ENCODE data around the gene SCP2. TPM values are rescaled to one million over a fixed set of nuclear protein-coding genes. Genes with fewer than 3 reads are reported as not detected.

Gene SCP2
- total RNA-seq, 2 donors from 2014 or later = 69.3 to 99.4 TPM

DNA sequence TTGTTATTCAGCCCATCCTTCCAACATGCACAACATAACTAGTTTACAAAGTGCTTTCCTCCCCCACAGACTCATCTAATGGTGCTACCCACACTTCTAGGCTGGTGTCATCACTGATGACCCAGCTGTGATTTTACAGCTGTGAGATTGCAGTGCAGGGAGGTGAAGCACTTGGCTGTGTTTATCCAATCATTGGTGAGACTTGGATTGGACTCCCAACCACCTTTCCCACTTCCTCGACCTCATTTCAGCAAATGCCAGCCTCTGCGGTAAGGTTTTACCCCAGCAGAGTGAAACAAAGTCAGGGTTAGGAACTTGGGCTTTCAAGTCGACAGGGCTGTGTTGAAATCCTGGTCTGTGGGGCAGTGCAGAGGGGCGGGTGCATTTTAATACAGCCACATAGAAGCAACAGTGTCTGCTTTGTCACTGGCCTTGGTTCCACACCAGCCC, 27.6 kb upstream of the SCP2 start:
- Histone ChIP-seq H3K9ac (ENCODE audit: extremely low read depth, low read length, poor library complexity, severe bottlenecking) (no peak overlapping the region), H3K27ac (ENCODE audit: low read depth, low read length) (no peak overlapping the region), H3K4me1 (ENCODE audit: control insufficient read depth, insufficient read depth, low read length) (no peaks in the 10 kb centered on the region), H3K27me3 (ENCODE audit: control insufficient read depth, insufficient read depth, low read length, poor library complexity, severe bottlenecking) (no peaks in the 10 kb centered on the region), H3K9me3 (ENCODE audit: control insufficient read depth, low read length) (no peaks in the 10 kb centered on the region), H3K4me3 (ENCODE audit: low read length) (no peak overlapping the region), H3K36me3 (ENCODE audit: control insufficient read depth, insufficient read depth, low read length) (peaks cover 5% of the 10 kb centered on the region)
- whole genome bisulfite sequencing, 2 experiments (ENCODE audit: insufficient coverage in 1 of 2, insufficient read length in 1 of 2) = 55 to 86% methylated on average over 2 to 4 of the region's 4 CpGs
- no peak overlapping the region for H3K27ac Mint-ChIP-seq
- H3K27me3 Mint-ChIP-seq (ENCODE audit: insufficient read depth) = no peaks in the 10 kb centered on the region
- no peak for DNase-seq
- TF ChIP-seq, protein P1, sequence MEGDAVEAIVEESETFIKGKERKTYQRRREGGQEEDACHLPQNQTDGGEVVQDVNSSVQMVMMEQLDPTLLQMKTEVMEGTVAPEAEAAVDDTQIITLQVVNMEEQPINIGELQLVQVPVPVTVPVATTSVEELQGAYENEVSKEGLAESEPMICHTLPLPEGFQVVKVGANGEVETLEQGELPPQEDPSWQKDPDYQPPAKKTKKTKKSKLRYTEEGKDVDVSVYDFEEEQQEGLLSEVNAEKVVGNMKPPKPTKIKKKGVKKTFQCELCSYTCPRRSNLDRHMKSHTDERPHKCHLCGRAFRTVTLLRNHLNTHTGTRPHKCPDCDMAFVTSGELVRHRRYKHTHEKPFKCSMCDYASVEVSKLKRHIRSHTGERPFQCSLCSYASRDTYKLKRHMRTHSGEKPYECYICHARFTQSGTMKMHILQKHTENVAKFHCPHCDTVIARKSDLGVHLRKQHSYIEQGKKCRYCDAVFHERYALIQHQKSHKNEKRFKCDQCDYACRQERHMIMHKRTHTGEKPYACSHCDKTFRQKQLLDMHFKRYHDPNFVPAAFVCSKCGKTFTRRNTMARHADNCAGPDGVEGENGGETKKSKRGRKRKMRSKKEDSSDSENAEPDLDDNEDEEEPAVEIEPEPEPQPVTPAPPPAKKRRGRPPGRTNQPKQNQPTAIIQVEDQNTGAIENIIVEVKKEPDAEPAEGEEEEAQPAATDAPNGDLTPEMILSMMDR (conservative IDR thresholded peaks at IDR 0.05) = no peak
- H3K36me3 Mint-ChIP-seq (ENCODE audit: low read depth) = peaks cover 6% of the 10 kb centered on the region
- H3K4me3 Mint-ChIP-seq = no peak overlapping the region
- no peaks in the 10 kb centered on the region for H3K4me1 Mint-ChIP-seq
- H3K9me3 Mint-ChIP-seq = no peaks in the 10 kb centered on the region

- Histone ChIP-seq H3K4me1 (ENCODE audit: control insufficient read depth, insufficient read depth, low read length) (peaks cover 5% of the 10 kb centered on the region), H3K9ac (ENCODE audit: extremely low read depth, low read length, poor library complexity, severe bottlenecking) (no peak overlapping the region), H3K27ac (ENCODE audit: low read depth, low read length) (no peak overlapping the region), H3K9me3 (ENCODE audit: control insufficient read depth, low read length) (no peaks in the 10 kb centered on the region), H3K27me3 (ENCODE audit: control insufficient read depth, insufficient read depth, low read length, poor library complexity, severe bottlenecking) (no peaks in the 10 kb centered on the region), H3K36me3 (ENCODE audit: control insufficient read depth, insufficient read depth, low read length) (no peaks in the 10 kb centered on the region), H3K4me3 (ENCODE audit: low read length) (no peak overlapping the region)
- DNase-seq = no peak
- peaks cover 6% of the 10 kb centered on the region for H3K36me3 Mint-ChIP-seq (ENCODE audit: low read depth)
- TF ChIP-seq, protein P1 (conservative IDR thresholded peaks at IDR 0.05) = no peak
- no peak overlapping the region for H3K27ac Mint-ChIP-seq
- H3K9me3 Mint-ChIP-seq = no peaks in the 10 kb centered on the region
- no peak overlapping the region for H3K4me3 Mint-ChIP-seq
- peaks cover 8% of the 10 kb centered on the region for H3K4me1 Mint-ChIP-seq
- 67 to 74% methylated on average over 1 to 2 of the region's 2 CpGs for WGBS, 2 experiments (ENCODE audit: insufficient coverage in 1 of 2, insufficient read length in 1 of 2)
- H3K27me3 Mint-ChIP-seq (ENCODE audit: insufficient read depth) = no peaks in the 10 kb centered on the region
These were observed 26.7 kb upstream of the SCP2 start for GRCh38 chr1:52900402-52900801.

- Mint-ChIP-seq H3K4me3 (no peak overlapping the region), H3K27me3 (ENCODE audit: insufficient read depth) (no peaks in the 10 kb centered on the region), H3K27ac (no peak overlapping the region), H3K36me3 (ENCODE audit: low read depth) (peaks cover 2% of the 10 kb centered on the region), H3K4me1 (peaks cover 18% of the 10 kb centered on the region), H3K9me3 (no peaks in the 10 kb centered on the region)
- no peaks in the 10 kb centered on the region for H3K9me3 ChIP-seq (ENCODE audit: control insufficient read depth, low read length)
- 75% methylated on average over 1 of the region's 1 CpG; no CpG with 5 or more reads in 1 of the 2 experiments for WGBS, 2 experiments (ENCODE audit: insufficient coverage in 1 of 2, insufficient read length in 1 of 2)
- no peak overlapping the region for H3K9ac ChIP-seq (ENCODE audit: extremely low read depth, low read length, poor library complexity, severe bottlenecking)
- no peaks in the 10 kb centered on the region for H3K27me3 ChIP-seq (ENCODE audit: control insufficient read depth, insufficient read depth, low read length, poor library complexity, severe bottlenecking)
- no peak overlapping the region for H3K4me3 ChIP-seq (ENCODE audit: low read length)
- H3K27ac ChIP-seq (ENCODE audit: low read depth, low read length) = no peak overlapping the region
- H3K4me1 ChIP-seq (ENCODE audit: control insufficient read depth, insufficient read depth, low read length) = peaks cover 13% of the 10 kb centered on the region
- TF ChIP-seq, protein P1 (conservative IDR thresholded peaks at IDR 0.05) = peak; percentile 25
- DNase-seq = no peak
- H3K36me3 ChIP-seq (ENCODE audit: control insufficient read depth, insufficient read depth, low read length) = no peaks in the 10 kb centered on the region
These were observed 25.7 kb upstream of the SCP2 start for GRCh38 chr1:52901384-52901783.

All from endodermal cell (in vitro differentiated cells).